GM12891 (cell line): ENCODE results near the gene PRKN.

Experiments used
- PAX5 ChIP-seq: IDR thresholded peaks from 2 replicates; pipeline ENCODE4 v1.6.1; 2011; ENCODE audit warnings: low read length, moderate library complexity, mild to moderate bottlenecking; ENCODE audit not compliant: insufficient read depth, severe bottlenecking
- POLR2A ChIP-seq: IDR thresholded peaks from 2 replicates; pipeline ENCODE4 v1.6.1; 2011; ENCODE audit warnings: low read depth, low read length, control low read depth
- POLR2AphosphoS5 ChIP-seq: IDR thresholded peaks from 2 replicates; pipeline ENCODE4 v1.6.1; 2011; ENCODE audit warnings: low read depth, low read length, control low read depth
- POU2F2 ChIP-seq: IDR thresholded peaks from 2 replicates; pipeline ENCODE4 v1.6.1; 2011; ENCODE audit warnings: low read depth, mild to moderate bottlenecking, control low read depth, low read length, moderate library complexity
- SPI1 ChIP-seq: IDR thresholded peaks from 2 replicates; pipeline ENCODE4 v1.6.1; 2011; ENCODE audit warnings: low read depth, low read length, control low read depth
- TAF1 ChIP-seq: IDR thresholded peaks from 2 replicates; pipeline ENCODE4 v1.6.1; 2011; ENCODE audit warnings: low read depth, low read length, control low read depth

DNA sequence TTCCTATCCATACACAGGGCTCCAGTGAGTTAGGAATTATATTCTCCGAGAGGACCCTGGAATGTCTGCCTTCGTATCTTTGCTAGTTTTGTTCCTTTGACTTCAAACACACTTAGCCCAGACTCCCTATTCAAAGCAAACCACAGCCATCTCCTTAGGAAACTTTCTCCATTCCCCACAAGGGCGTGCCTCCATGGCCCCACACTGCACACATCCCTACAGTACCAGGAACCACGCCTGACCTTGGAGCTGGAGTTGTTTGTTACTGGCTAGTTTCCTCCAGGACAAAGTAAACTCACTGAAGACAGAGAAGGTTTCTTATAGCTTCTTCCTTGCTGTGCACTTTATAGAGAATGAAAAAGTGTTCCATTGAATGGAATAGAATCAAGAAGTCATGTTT is 1040.9 kb downstream of the PRKN start:
- TF ChIP-seq POLR2A: no peak
- TF ChIP-seq POLR2AphosphoS5: no peak
- TF ChIP-seq POU2F2: no peak
- TF ChIP-seq SPI1: no peak
- no peak for TF ChIP-seq TAF1
- no peak for TF ChIP-seq PAX5
